PC-9 (cell line): ENCODE data around the gene WIPI1. TPM values are rescaled to one million over a fixed set of nuclear protein-coding genes. Genes with fewer than 3 reads are reported as not detected.

Experiments
- BruUV-seq: library from RNA; stranded (reverse); fragments of 400-500 nt; replicated peaks from 2 replicates; lab custom pipeline; 2021; lab: Mats Ljungman, UMichigan
- CTCF ChIA-PET: fragments of 300-600 bp; sonication (Branson Sonifier 250); formaldehyde crosslinking; loops from one replicate; lab custom pipeline; 2022; ENCODE audit warnings: antibody characterized with exemption; lab: Charles Lee
- POLR2A ChIA-PET: fragments of 300-600 bp; sonication (Branson Sonifier 250); formaldehyde crosslinking; loops from one replicate; lab custom pipeline; 2022; ENCODE audit warnings: antibody characterized with exemption; ENCODE audit not compliant: unreplicated experiment; lab: Charles Lee
- DNase-seq, 2 experiments: peaks; one replicate each; pipeline versions ENCODE4 v3.0.0 to v3.0.0-alpha.2; 2015 to 2022; ENCODE audit warnings: mixed read lengths in 1 of 2
- H2AFZ ChIP-seq: fragments of 200-600 bp; sonication (generic); 2 replicates; pipeline ENCODE4 v1.8.1; 2017; ENCODE audit warnings: antibody characterized with exemption
- H3F3A ChIP-seq: fragments of 200-600 bp; sonication (generic); 2 replicates; pipeline ENCODE4 v1.8.1; 2017; ENCODE audit warnings: antibody characterized with exemption, mild to moderate bottlenecking, low read depth; ENCODE audit not compliant: insufficient read depth
- H3K27ac ChIP-seq: fragments of 200-600 bp; sonication (generic); 2 replicates; pipeline ENCODE4 v1.6.1; 2016; ENCODE audit warnings: mixed run types
- H3K27me3 ChIP-seq: fragments of 200-600 bp; sonication (generic); 2 replicates; pipeline ENCODE4 v1.6.1; 2016; ENCODE audit warnings: low read depth, mixed run types; ENCODE audit not compliant: insufficient read depth
- H3K36me3 ChIP-seq: fragments of 200-600 bp; sonication (generic); 2 replicates; pipeline ENCODE4 v1.6.1; 2016; ENCODE audit warnings: low read depth, mixed run types
- H3K4me1 ChIP-seq: fragments of 200-600 bp; sonication (generic); replicated peaks from 2 replicates; pipeline ENCODE4 v1.6.1; 2016; ENCODE audit warnings: mixed run types; ENCODE audit not compliant: insufficient read depth
- H3K4me2 ChIP-seq: fragments of 200-600 bp; sonication (generic); 2 replicates; pipeline ENCODE4 v1.6.1; 2017; ENCODE audit warnings: mixed run types
- H3K4me3 ChIP-seq: fragments of 200-600 bp; sonication (generic); 2 replicates; pipeline ENCODE4 v1.6.1; 2016; ENCODE audit warnings: mixed run types
- H3K79me2 ChIP-seq: fragments of 200-600 bp; sonication (generic); 2 replicates; pipeline ENCODE4 v1.6.1; 2017; ENCODE audit warnings: low read depth, mixed run types
- H3K9me2 ChIP-seq: fragments of 200-600 bp; sonication (generic); 2 replicates; pipeline ENCODE4 v1.8.1; 2017; ENCODE audit warnings: mild to moderate bottlenecking; ENCODE audit not compliant: insufficient read depth
- H3K9me3 ChIP-seq: fragments of 200-600 bp; sonication (generic); 2 replicates; pipeline ENCODE4 v1.8.1; 2016; ENCODE audit warnings: low read depth; ENCODE audit not compliant: insufficient read depth
- H4K20me1 ChIP-seq: fragments of 200-600 bp; sonication (generic); 2 replicates; pipeline ENCODE4 v1.8.1; 2017; ENCODE audit not compliant: insufficient read depth
- EZH2 ChIP-seq: fragments of 200-600 bp; sonication (generic); IDR thresholded peaks from 2 replicates; pipeline ENCODE4 v1.8.0; 2017; ENCODE audit warnings: antibody characterized with exemption, low read depth
- intact Hi-C: fragments of 100-400 bp; cut with micrococcal nuclease; formaldehyde crosslinking; loops from one replicate; pipeline ENCODE4 v1.10.0; 2022; ENCODE audit not compliant: unreplicated experiment
- total RNA-seq: library from RNA; stranded (reverse); gene quantifications from 2 replicates; pipeline ENCODE4 v1.2.3, GENCODE V29; 2021
- TF ChIP-seq, protein P1 (sequence below): fragments of 200-600 bp; sonication (generic); conservative IDR thresholded peaks from 2 replicates; pipeline ENCODE4 v1.6.1; 2017; ENCODE audit warnings: mixed run types, antibody characterized with exemption, mild to moderate bottlenecking, moderate library complexity

The WIPI1 gene
- total RNA-seq, 1 experiment from 2014 or later, result 11.2 TPM

DNA sequence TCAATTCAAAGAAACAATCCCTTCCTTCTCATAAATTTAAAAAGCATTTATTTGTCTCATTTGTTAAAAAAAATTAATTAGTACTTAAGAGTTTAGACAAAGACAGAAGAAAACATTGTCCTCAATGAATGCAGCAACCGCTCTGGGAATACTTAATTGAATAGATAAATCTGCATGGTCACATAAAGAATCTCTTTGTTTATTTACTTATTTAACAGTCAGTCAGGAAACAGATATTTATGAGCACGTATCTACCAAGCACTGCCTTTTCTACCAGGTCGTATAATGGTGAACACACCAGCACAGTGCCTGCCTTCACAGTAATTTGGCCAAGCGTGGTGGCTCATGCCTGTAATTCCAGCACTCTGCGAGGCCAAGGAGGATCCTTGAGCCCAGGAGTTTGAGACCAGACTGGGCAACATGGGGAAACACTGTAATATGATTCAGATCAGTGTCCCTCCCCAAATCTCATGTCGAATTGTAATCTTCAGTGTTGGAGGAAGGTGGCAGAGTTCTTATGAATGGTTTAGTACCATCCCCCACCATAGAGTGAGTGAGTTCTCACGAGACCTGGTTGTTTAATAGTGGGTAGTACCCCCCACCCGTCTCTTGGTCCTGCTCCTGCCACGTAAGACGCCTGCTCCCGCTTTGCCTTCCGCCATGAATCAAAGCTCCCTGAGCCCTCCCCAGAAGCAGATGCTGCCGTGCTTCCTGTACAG, 8.1 kb downstream of the WIPI1 start:
- H3K27ac ChIP-seq, result no peak overlapping the region
- no peaks in the 10 kb centered on the region for H3K4me1 ChIP-seq
- intact Hi-C loops, result no loop called here
- no peaks in the 10 kb centered on the region for H3F3A ChIP-seq
- TF ChIP-seq, protein P1, sequence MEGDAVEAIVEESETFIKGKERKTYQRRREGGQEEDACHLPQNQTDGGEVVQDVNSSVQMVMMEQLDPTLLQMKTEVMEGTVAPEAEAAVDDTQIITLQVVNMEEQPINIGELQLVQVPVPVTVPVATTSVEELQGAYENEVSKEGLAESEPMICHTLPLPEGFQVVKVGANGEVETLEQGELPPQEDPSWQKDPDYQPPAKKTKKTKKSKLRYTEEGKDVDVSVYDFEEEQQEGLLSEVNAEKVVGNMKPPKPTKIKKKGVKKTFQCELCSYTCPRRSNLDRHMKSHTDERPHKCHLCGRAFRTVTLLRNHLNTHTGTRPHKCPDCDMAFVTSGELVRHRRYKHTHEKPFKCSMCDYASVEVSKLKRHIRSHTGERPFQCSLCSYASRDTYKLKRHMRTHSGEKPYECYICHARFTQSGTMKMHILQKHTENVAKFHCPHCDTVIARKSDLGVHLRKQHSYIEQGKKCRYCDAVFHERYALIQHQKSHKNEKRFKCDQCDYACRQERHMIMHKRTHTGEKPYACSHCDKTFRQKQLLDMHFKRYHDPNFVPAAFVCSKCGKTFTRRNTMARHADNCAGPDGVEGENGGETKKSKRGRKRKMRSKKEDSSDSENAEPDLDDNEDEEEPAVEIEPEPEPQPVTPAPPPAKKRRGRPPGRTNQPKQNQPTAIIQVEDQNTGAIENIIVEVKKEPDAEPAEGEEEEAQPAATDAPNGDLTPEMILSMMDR, result no peak
- TF ChIP-seq EZH2, result no peak
- no peak overlapping the region for H3K4me2 ChIP-seq
- H3K4me3 ChIP-seq, result no peak overlapping the region
- H3K9me2 ChIP-seq, result no peaks in the 10 kb centered on the region
- no peaks in the 10 kb centered on the region for H3K27me3 ChIP-seq
- H4K20me1 ChIP-seq, result no peaks in the 10 kb centered on the region
- no peaks in the 10 kb centered on the region for H3K79me2 ChIP-seq
- no TSS peak for BruUV-seq
- no peaks in the 10 kb centered on the region for H3K9me3 ChIP-seq
- DNase-seq, result no peak
- no peak overlapping the region for H2AFZ ChIP-seq
- no peaks in the 10 kb centered on the region for H3K36me3 ChIP-seq
- POLR2A ChIA-PET, result no interaction called here
- CTCF ChIA-PET, result no interaction called here

DNA sequence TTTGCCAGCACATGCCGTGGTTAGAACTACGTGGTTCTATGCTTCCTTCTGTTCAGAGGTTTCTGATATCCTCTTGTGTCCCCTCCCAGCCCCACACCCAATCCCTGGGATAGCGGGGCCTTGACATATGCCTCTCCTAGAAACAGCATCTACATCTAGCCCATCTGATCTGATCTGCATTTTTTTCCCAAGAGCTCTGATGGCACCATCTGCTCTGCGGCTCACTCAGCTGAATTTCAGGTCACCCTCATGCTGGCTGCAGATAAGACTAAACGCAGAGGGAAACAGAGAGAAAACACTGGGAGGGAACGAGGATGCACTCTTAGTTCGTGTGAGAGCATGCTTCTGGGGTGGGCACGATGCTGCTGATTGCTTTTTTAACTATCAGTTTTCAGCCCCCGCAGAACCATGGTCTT, 10.7 kb downstream of the WIPI1 start:
- no peak overlapping the region for H3K27ac ChIP-seq
- CTCF ChIA-PET, result no interaction called here
- no peaks in the 10 kb centered on the region for H3K27me3 ChIP-seq
- no peak overlapping the region for H3K4me3 ChIP-seq
- POLR2A ChIA-PET, result no interaction called here
- no peak overlapping the region for H3K4me2 ChIP-seq
- no peaks in the 10 kb centered on the region for H3K9me3 ChIP-seq
- H4K20me1 ChIP-seq, result no peaks in the 10 kb centered on the region
- no peak for DNase-seq
- no peaks in the 10 kb centered on the region for H3F3A ChIP-seq
- H2AFZ ChIP-seq, result no peak overlapping the region
- TF ChIP-seq, protein P1, result no peak
- TF ChIP-seq EZH2, result no peak
- no peaks in the 10 kb centered on the region for H3K4me1 ChIP-seq
- H3K79me2 ChIP-seq, result no peaks in the 10 kb centered on the region
- no peaks in the 10 kb centered on the region for H3K36me3 ChIP-seq
- intact Hi-C loops, result no loop called here
- BruUV-seq, result no TSS peak
- H3K9me2 ChIP-seq, result no peaks in the 10 kb centered on the region

DNA sequence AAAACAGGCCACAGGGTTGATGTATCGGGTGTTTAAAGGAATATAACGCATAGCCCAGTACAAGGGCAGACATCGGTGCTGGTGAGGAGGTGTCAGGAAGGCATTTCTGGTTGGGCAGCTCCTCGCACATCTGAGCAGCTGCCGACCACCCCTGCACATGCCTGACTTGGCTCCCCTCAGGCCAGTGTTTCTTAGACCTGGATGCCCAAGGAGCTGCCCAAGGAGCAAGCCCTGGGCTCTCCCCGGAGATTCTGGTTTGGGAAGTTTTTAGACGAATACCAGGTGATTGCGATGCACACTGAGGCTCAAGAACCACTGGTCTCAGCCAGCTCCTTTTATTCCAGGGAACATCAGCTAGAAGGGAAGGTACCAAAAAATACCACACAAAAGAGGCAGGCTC, 11.6 kb downstream of the WIPI1 start:
- H3K27ac ChIP-seq, result no peak overlapping the region
- CTCF ChIA-PET, result no interaction called here
- no peaks in the 10 kb centered on the region for H3K27me3 ChIP-seq
- BruUV-seq, result no TSS peak
- POLR2A ChIA-PET, result no interaction called here
- H3K9me2 ChIP-seq, result no peaks in the 10 kb centered on the region
- H3K9me3 ChIP-seq, result no peaks in the 10 kb centered on the region
- no peaks in the 10 kb centered on the region for H3K36me3 ChIP-seq
- H3K4me2 ChIP-seq, result no peak overlapping the region
- H3K79me2 ChIP-seq, result no peaks in the 10 kb centered on the region
- H2AFZ ChIP-seq, result no peak overlapping the region
- H3K4me1 ChIP-seq, result no peaks in the 10 kb centered on the region
- intact Hi-C loops, result no loop called here
- H3F3A ChIP-seq, result no peaks in the 10 kb centered on the region
- TF ChIP-seq EZH2, result no peak
- TF ChIP-seq, protein P1, result no peak
- no peak for DNase-seq
- no peaks in the 10 kb centered on the region for H4K20me1 ChIP-seq
- no peak overlapping the region for H3K4me3 ChIP-seq
